GM18870 (cell line): ENCODE results near the gene RAB3D.
"Not testable (repeated sequence)": the region's sequence is repeated elsewhere in the genome, so short reads cannot be mapped to it uniquely, and the experiment has no call there.

Experiments used
- ATAC-seq: cut with Tn5 transposase; IDR thresholded peaks from one replicate; pipeline ENCODE4 v1.9.1; 2021; ENCODE audit warnings: moderate library complexity; ENCODE audit not compliant: unreplicated experiment

RAB3D gene

GRCh38 chr19:11367528-11367927 lies 28.1 kb upstream of the RAB3D start:
- ATAC-seq: no peak

DNA sequence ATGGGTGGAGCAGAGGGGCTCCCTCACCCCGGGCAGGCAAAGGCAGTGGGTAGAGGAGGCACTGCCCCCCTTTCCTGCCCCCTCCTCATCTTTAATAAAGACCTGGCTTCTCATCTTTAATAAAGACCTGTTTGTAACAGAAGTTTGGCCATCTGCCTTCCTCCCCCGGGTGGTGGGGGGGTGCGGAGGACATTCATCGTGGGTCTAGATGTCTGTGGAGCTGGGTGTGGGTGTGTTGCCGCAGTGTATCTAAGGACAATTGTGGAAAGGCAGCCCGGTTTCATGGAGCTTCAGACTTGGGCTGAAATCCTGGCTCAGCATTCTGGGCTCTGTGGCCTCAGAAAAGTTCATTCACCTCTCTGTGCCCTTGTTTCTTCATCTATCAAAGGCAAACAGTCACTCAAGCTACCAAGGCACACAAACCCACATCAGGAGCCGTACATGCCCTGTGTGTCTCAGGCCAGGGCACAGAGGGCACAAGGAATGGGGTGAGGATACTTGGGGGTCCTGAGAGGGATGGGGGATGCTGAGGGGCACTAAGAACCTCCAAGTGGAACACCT lies 26.2 kb upstream of the RAB3D start:
- no peak for ATAC-seq

GRCh38 chr19:11364935-11365334 lies 25.5 kb upstream of the RAB3D start:
- no peak for ATAC-seq

GRCh38 chr19:11364296-11364904 lies 24.9 kb upstream of the RAB3D start:
- ATAC-seq: no peak

DNA sequence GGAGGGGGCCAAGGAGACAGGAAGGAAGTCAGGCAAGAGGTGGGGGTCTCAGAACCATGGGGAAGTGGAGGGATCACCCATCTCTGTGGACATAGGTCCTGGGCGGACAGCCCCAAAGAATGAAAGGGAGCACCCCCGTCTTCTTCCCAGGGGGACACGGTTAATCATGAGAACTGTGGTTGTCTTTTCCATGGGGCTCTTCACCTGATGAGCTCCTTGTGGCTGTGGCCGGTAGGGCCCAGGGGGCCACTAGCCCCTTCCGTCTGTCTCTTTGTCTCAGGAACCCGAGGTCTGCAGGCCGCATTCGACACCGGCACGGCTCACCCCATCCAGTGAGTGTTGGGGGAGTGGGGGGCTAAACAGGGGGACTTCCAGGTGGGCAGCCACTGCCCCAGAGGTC lies 24.4 kb upstream of the RAB3D start:
- no peak for ATAC-seq

GRCh38 chr19:11361771-11362731 lies 22.6 kb upstream of the RAB3D start:
- ATAC-seq: no peak

DNA sequence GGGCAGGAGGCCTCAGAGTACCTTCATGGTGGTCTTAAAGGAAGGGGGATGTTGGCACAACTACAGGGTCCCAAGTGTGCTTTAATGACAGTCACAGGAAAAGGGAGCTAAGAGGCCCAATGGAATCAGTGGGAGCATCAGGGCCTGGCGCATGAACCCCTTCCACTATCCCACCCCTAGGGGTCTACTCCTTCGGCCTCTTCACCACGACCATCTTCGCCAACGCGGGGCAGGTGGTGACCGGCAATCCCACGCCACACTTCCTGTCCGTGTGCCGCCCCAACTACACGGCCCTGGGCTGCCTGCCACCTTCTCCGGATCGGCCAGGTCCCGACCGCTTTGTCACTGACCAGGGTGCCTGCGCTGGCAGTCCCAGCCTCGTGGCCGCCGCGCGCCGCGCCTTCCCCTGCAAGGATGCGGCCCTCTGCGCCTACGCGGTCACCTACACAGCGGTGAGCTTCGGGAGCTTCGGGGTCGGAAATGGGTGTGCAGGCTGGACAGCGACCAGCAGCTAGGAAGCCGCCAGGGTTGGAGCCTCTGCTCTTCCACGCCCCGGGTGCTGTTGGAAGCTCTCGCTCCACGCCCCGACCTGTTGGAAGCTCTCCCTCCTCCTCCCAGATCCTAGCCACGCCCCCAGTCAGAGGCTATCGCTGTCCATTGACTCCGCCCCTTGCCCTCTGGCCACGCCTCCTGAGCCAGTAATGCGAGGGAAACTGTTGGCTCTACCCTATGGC lies 21.7 kb upstream of the RAB3D start:
- no peak for ATAC-seq

DNA sequence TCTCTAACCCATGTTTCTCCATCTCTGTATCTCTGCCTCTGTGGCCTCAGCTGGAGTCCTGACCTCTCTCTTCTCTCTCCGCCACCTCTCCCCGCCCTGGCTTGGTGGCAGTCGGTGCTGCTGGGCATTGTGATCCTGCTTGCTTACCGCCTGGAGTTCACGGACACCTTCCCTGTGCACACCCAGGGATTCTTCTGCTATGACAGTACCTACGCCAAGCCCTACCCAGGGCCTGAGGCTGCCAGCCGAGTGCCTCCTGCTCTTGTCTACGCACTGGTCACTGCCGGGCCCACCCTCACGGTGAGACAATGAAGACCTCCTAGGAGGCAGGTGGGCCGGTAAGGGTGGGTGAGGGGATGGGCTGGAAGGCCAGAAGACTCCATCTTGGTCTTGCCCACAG lies 20.0 kb upstream of the RAB3D start:
- ATAC-seq: no peak

- no peak for ATAC-seq
Observed at GRCh38 chr19:11356676-11357550, 17.5 kb upstream of the RAB3D start.

DNA sequence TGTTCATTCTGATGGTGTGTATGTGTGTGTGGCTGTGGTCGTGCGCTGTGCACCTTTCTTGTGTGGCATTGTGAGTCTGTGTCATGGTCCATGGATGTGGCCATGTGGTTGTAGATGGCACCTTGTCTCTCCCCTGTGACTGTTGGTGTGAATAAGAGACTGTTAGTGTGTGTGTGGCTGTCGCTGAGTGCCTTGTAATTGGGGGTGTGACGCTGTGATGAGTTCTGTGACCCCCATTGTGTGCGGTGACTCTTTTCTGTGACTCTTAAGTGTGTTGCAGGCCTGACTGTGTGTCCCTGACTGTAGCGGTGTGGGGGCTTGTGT lies 16.6 kb upstream of the RAB3D start:
- ATAC-seq: no peak

DNA sequence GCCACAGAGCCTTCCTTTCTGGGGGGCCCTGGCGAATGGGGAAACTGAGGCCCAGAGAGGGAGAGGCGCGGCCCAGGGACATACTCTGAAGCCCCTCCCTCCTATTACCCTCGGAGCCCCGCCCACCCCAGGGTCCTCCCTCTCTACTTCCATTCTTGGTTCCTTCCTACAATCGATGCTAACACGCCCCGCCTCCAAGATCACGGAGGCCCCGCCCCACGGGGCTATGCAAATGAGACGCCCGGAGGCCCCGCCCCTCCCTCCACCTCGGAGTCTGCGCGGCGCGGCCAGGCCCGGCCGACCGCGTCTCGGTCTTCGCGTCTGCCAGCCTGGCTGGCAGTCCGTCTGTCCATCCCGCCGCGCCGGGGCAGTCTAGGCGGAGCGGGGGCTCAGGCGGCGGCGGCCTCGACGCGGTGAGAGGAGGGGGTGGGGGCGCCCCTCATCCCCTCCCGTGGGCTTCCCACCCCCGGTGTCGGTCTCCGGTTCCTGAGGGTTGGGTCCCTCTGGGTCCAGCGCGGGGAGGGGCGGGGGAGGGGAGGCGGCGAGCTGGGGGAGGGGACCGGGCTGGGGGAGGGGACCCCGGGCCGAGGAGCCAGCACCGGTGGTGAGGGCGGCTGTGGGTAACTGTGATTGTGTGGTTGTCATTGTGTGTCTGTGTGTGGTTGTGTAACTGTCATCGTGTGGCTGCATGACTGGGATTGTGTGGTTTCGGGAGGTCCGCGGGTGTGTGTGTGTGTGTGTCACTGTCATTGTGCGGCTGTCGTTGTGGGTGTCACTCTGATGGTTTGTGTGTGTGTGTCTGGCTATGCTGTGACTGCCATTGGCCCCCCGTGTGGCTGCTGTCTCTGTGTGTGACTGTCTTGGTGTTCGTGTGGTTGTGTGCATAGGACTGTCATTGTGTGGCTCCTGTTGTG lies 16.0 kb upstream of the RAB3D start, which contains the start of gene PLPPR2:
PLPPR2 (plus strand) TSS at position 273 of the 914 bp plus-strand sequence. CDS start 2,242 bp downstream, outside the sequence.
- ATAC-seq: no peak

DNA sequence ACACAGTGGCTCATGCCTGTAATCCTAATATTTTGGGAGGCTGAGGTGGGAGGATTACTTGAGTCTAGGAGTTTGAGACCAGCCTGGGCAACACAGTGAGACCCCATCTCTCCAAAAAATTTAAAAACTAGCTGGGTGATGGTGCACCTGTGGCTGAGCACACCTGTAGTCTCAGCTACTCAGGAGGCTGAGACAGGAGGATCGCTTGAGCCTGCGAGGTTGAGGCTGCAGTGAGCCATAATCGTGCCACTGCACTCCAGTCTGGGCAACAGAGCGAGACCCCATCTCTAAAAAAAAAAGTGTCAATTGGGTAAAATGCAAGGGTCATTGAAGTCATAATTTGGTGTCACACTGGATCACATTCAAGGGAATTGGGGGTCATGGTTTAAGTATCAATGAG lies 14.6 kb upstream of the RAB3D start:
- ATAC-seq: not testable (repeated sequence)

GRCh38 chr19:11349171-11349570 lies 9.7 kb upstream of the RAB3D start:
- ATAC-seq: no peak

DNA sequence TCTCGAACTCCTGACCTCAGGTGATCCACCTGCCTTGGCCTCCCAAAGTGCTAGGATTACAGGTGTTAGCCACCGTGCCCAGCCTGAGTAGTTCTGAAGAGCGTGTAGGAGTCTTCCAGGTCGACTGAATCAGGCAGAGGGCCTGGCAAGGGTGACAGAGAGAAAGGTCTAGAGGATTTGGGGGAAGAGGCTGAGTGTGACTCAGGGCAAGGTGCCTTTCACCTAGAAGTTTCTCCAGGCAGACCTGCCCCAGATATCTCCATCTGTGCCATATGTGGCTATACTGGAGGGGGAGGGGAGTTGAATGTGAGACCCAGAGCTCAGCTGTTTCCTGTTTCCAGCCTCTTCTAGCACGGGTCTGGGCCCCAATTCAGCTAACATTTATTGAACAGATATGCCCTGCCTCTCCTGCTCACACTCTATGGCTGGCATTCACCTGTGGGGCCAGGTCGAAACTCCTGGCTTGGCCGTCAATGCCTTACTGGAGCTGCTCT lies 8.1 kb upstream of the RAB3D start:
- ATAC-seq: no peak

- peak; percentile 80 for ATAC-seq
Observed at GRCh38 chr19:11346104-11346940, 6.9 kb upstream of the RAB3D start, which contains the start of the genes CCDC159 and TMEM205. TSS of gene CCDC159 (plus strand) at chr19:11346519. CDS start at chr19:11346607, 88 bp downstream. TSS of gene TMEM205 (minus strand) at chr19:11346268. CDS start at chr19:11345619, 649 bp downstream.

DNA sequence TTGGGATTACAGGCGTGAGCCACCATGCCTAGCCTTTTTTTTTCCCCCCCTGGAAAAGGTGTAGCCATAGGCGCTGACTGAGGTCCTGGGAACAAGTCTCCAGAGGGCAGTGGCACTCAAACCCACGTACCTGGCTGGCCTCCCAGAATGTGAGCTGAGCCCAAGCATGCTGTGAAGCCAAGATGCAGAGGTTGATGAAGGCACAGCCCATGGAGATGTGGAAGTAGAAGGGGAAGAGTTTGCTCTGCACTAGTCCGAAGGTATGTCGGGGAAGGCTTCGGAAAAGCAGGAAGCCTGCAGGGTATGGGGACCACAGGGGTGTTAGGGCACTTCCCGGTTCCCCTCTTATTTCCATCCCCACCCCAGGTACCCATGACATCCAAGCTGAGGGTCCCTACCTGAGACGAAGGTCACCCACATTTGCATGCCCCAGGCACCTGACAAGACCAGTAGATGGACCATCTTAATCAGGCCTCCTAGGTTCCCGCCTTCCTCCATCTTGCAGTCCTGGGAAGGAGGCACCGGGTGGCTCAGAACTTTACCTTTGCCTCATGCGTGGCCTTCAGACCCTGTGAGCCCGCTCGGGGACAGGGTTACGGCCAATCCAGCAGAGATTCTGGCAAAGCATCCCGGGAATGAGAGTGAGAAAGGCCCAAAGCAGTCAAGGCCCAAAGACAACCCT lies 5.8 kb upstream of the RAB3D start:
- no peak for ATAC-seq

DNA sequence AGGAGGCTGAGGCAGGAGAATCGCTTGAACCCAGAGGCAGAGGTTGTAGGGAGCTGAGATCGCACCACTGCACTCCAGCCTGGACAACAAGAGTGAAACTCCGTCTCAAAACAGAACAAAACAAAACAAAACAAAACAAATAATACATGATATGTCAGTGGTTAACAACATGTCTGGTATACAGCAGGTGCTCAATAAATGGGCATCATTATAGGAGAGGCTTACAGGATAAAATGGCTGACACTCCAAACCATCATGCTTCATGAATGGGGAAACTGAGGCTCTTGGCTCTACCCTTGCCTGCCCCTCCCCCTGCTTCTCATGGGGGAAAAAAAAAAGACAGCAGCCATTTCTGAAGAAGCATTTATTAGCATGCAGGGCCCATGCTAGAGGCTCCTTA lies 3.0 kb upstream of the RAB3D start:
- ATAC-seq: no peak
